H1 (cell line): ENCODE measurements around the gene TAPT1. TPM values are rescaled to one million over a fixed set of nuclear protein-coding genes. Genes with fewer than 3 reads are reported as not detected.

ENCODE experiments used
- CBX8 ChIP-seq: fragments of 300-800, 300-1000 bp; sonication (generic); IDR thresholded peaks from 2 replicates; pipeline ENCODE4 v1.7.1; 2016; ENCODE audit warnings: low read depth, low read length, borderline replicate concordance
- KDM4A ChIP-seq: IDR thresholded peaks from one replicate; pipeline ENCODE4 v1.7.1; 2012; ENCODE audit warnings: low read depth, mild to moderate bottlenecking, moderate library complexity, low read length, inconsistent platforms; ENCODE audit not compliant: severe bottlenecking
- polyA plus RNA-seq, 7 experiments: library from polyadenylated mRNA; depleted of rRNA in 3 of 7; stranded (reverse) in 5 of 7; unstranded in 2 of 7; fragments of >200 nt in 5 of 7; fragments of 200-250 nt in 2 of 7; gene quantifications; 1 replicate in 5 of 7; 2 replicates in 1 of 7; 4 replicates in 1 of 7; pipeline versions ENCODE4 v1.2.1 to v1.2.3, GENCODE V29; 2011 to 2013; ENCODE audit warnings: missing spikeins in 2 of 7, mixed read lengths in 2 of 7
- total RNA-seq: library from RNA; stranded (reverse); fragmentation: NEBNext Ultra II Directional; extraction: Animal tissue kit (Norgen Biotek cat#: 25700); gene quantifications from 2 replicates; pipeline ENCODE4 v1.2.1, GENCODE V29; 2021

The TAPT1 gene
- total and polyA plus RNA-seq, 2 of the 8 experiments (the other 6 are each of a cell fraction or from before 2014, with no cell fraction given): 4.2 to 15.3 TPM

DNA sequence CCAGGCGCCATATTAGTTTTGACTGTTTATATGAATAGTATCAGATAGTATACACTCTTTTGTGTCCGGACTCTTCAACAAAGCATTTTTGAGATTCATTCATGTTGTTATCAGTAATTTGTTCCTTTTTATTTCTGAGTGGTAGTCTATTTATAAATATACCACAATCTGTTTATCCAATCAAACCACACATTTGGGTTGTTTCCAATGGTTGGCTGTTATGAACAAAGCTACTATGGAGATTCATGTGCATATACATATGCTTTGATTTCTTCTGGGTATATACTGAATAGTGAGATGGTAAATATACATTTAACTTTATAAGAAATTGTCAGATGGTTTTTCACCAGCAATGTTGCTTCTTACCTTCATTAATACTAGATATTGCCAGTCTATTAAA is 36.8 kb upstream of the TAPT1 start (continued):
- TF ChIP-seq CBX8: no peak
- no peak for TF ChIP-seq KDM4A
